ENCODE measurements around the gene TMPRSS11A.

The TMPRSS11A gene

GRCh38 chr4:67926485-67926884 lies 36.8 kb downstream of the TMPRSS11A start:
- no peak overlapping the region for H3K4me3 ChIP-seq (ENCODE audit: low read depth, low read length)
- DNase-seq (ENCODE audit: low read depth) = no peak
- no peak for TF ChIP-seq CTCF (IDR thresholded peaks at IDR 0.05; ENCODE audit: insufficient read depth, low read depth, low read length, missing control alignments)

- DNase-seq (ENCODE audit: low read depth) = no peak
- H3K4me3 ChIP-seq (ENCODE audit: low read depth, low read length) = no peak overlapping the region
- TF ChIP-seq CTCF (IDR thresholded peaks at IDR 0.05; ENCODE audit: insufficient read depth, low read depth, low read length, missing control alignments) = no peak
These were observed 40.6 kb downstream of the TMPRSS11A start for GRCh38 chr4:67922697-67923096.

GRCh38 chr4:67918428-67918827 lies 44.9 kb downstream of the TMPRSS11A start:
- TF ChIP-seq CTCF (IDR thresholded peaks at IDR 0.05; ENCODE audit: insufficient read depth, low read depth, low read length, missing control alignments) = peak; percentile 12
- no peak for DNase-seq (ENCODE audit: low read depth)

GRCh38 chr4:67915400-67915966 lies 47.8 kb downstream of the TMPRSS11A start:
- TF ChIP-seq CTCF (IDR thresholded peaks at IDR 0.05; ENCODE audit: insufficient read depth, low read depth, low read length, missing control alignments) = no peak
- no peak for DNase-seq (ENCODE audit: low read depth)
- H3K4me3 ChIP-seq (ENCODE audit: low read depth, low read length) = no peak overlapping the region

More at GRCh38 chr4:67918428-67918827, 44.9 kb downstream of the TMPRSS11A start:
- no peak overlapping the region for H3K4me3 ChIP-seq (ENCODE audit: low read depth, low read length)

GRCh38 chr4:67912080-67912479 lies 51.2 kb downstream of the TMPRSS11A start:
- no peak for TF ChIP-seq CTCF (IDR thresholded peaks at IDR 0.05; ENCODE audit: insufficient read depth, low read depth, low read length, missing control alignments)

GRCh38 chr4:67911638-67912037 lies 51.7 kb downstream of the TMPRSS11A start:
- DNase-seq (ENCODE audit: low read depth) = no peak
- H3K4me3 ChIP-seq (ENCODE audit: low read depth, low read length) = no peak overlapping the region
- no peak for TF ChIP-seq CTCF (IDR thresholded peaks at IDR 0.05; ENCODE audit: insufficient read depth, low read depth, low read length, missing control alignments)

More at GRCh38 chr4:67912080-67912479, 51.2 kb downstream of the TMPRSS11A start:
- no peak overlapping the region for H3K4me3 ChIP-seq (ENCODE audit: low read depth, low read length)
- DNase-seq (ENCODE audit: low read depth) = no peak

- no peak for DNase-seq (ENCODE audit: low read depth)
- TF ChIP-seq CTCF (IDR thresholded peaks at IDR 0.05; ENCODE audit: insufficient read depth, low read depth, low read length, missing control alignments) = no peak
- H3K4me3 ChIP-seq (ENCODE audit: low read depth, low read length) = no peak overlapping the region
These were observed 52.2 kb downstream of the TMPRSS11A start for GRCh38 chr4:67911141-67911540.

Measured in GM12865 (cell line).